WTC11 (cell line): ENCODE results near the gene CDK17. TPM values are rescaled to one million over a fixed set of nuclear protein-coding genes. Genes with fewer than 3 reads are reported as not detected.

Experiments used
- ATAC-seq: fragments of 200-7000 bp; cut with Tn5 transposase; 2 replicates; pipeline ENCODE4 v1.10.0; 2021; ENCODE audit warnings: mild to moderate bottlenecking, moderate library complexity
- CTCF ChIA-PET: fragments of 300-600 bp; sonication (Branson Sonifier 250); formaldehyde crosslinking; loops from one replicate; lab custom pipeline; 2021; ENCODE audit warnings: antibody characterized with exemption; lab: Charles Lee
- POLR2A ChIA-PET: fragments of 350-600 bp; sonication (Branson Sonifier 250); formaldehyde crosslinking; loops from one replicate; lab custom pipeline; 2021; ENCODE audit warnings: antibody characterized with exemption; lab: Charles Lee
- DNase-seq: peaks from one replicate; pipeline ENCODE4 v3.0.0; 2021; ENCODE audit warnings: low spot score
- H3K27ac Mint-ChIP-seq: 2 replicates; pipeline ENCODE4 v1.8.0; 2021; ENCODE audit warnings: mixed read lengths
- H3K27me3 Mint-ChIP-seq: 2 replicates; pipeline ENCODE4 v1.8.0; 2021; ENCODE audit warnings: low read depth, mild to moderate bottlenecking, moderate library complexity, mixed read lengths
- H3K36me3 Mint-ChIP-seq: 2 replicates; pipeline ENCODE4 v1.8.0; 2021; ENCODE audit warnings: mixed read lengths
- H3K4me1 Mint-ChIP-seq: 2 replicates; pipeline ENCODE4 v1.8.0; 2022; ENCODE audit warnings: mixed read lengths
- H3K4me3 Mint-ChIP-seq: 2 replicates; pipeline ENCODE4 v1.8.0; 2021; ENCODE audit warnings: mild to moderate bottlenecking, moderate library complexity, mixed read lengths
- H3K9me3 Mint-ChIP-seq: 2 replicates; pipeline ENCODE4 v1.8.0; 2021; ENCODE audit warnings: mixed read lengths
- ATF1 ChIP-seq: sonication (generic); formaldehyde crosslinking; IDR thresholded peaks from 2 replicates; pipeline ENCODE4 v1.8.1; 2023; ENCODE audit warnings: mild to moderate bottlenecking, moderate library complexity, missing genetic modification reagents
- EMX1 ChIP-seq: fragments of 250-450 bp; sonication (Bioruptor Pico); IDR thresholded peaks from 2 replicates; pipeline ENCODE4 v1.8.0; 2021; ENCODE audit warnings: mild to moderate bottlenecking
- MXD4 ChIP-seq: fragments of 250-450 bp; sonication (Bioruptor Pico); IDR thresholded peaks from 2 replicates; pipeline ENCODE4 v1.8.0; 2021; ENCODE audit warnings: mild to moderate bottlenecking, moderate library complexity, borderline replicate concordance
- NFATC4 ChIP-seq: fragments of 250-450 bp; sonication (Bioruptor Pico); IDR thresholded peaks from 2 replicates; pipeline ENCODE4 v1.9.0; 2021; ENCODE audit warnings: mild to moderate bottlenecking
- NFYB ChIP-seq: sonication (generic); formaldehyde crosslinking; conservative IDR thresholded peaks from 2 replicates; pipeline ENCODE4 v1.8.0; 2022; ENCODE audit warnings: low read depth, missing genetic modification reagents
- RORB ChIP-seq: fragments of 250-450 bp; sonication (Bioruptor Pico); IDR thresholded peaks from 2 replicates; pipeline ENCODE4 v1.9.0; 2021; ENCODE audit warnings: mild to moderate bottlenecking
- SMAD4 ChIP-seq: sonication (generic); formaldehyde crosslinking; IDR thresholded peaks from 2 replicates; pipeline ENCODE4 v1.8.0; 2022; ENCODE audit warnings: mild to moderate bottlenecking, missing genetic modification reagents
- TP53 ChIP-seq: sonication (generic); formaldehyde crosslinking; IDR thresholded peaks from 2 replicates; pipeline ENCODE4 v1.8.1; 2023; ENCODE audit warnings: mild to moderate bottlenecking, missing genetic modification reagents
- ZNF138 ChIP-seq: sonication (generic); formaldehyde crosslinking; conservative IDR thresholded peaks from 2 replicates; pipeline ENCODE4 v1.8.1; 2022; ENCODE audit warnings: mild to moderate bottlenecking, moderate library complexity, missing genetic modification reagents
- ZNF263 ChIP-seq: sonication (generic); formaldehyde crosslinking; IDR thresholded peaks from 2 replicates; pipeline ENCODE4 v1.8.1; 2022; ENCODE audit warnings: low read depth, mild to moderate bottlenecking, moderate library complexity, missing genetic modification reagents
- total RNA-seq: library from RNA; stranded (reverse); gene quantifications from 3 replicates; pipeline ENCODE4 v1.2.3, GENCODE V29; 2021
- TF ChIP-seq, protein P1 (sequence below): sonication (generic); formaldehyde crosslinking; IDR thresholded peaks from 2 replicates; pipeline ENCODE4 v1.8.0; 2022; ENCODE audit warnings: mild to moderate bottlenecking, missing genetic modification reagents
- TF ChIP-seq, protein P2 (sequence below): fragments of 250-450 bp; sonication (Bioruptor Pico); IDR thresholded peaks from 2 replicates; pipeline ENCODE4 v2.1.2; 2022; ENCODE audit warnings: mild to moderate bottlenecking, moderate library complexity
- TF ChIP-seq, protein P3 (sequence below): sonication (generic); formaldehyde crosslinking; conservative IDR thresholded peaks from 2 replicates; pipeline ENCODE4 v1.8.1; 2023; ENCODE audit warnings: mild to moderate bottlenecking, low read depth, missing genetic modification reagents, moderate library complexity
- TF ChIP-seq, protein P4 (sequence below): sonication (generic); formaldehyde crosslinking; IDR thresholded peaks from 2 replicates; pipeline ENCODE4 v1.8.1; 2023; ENCODE audit warnings: mild to moderate bottlenecking, missing genetic modification reagents
- TF ChIP-seq, protein P5 (sequence below): sonication (generic); formaldehyde crosslinking; IDR thresholded peaks from 2 replicates; pipeline ENCODE4 v1.8.1; 2022; ENCODE audit warnings: low read depth, mild to moderate bottlenecking, moderate library complexity, missing genetic modification reagents, borderline replicate concordance
- TF ChIP-seq, protein P6 (sequence below): fragments of 250-450 bp; sonication (Bioruptor Pico); IDR thresholded peaks from 2 replicates; pipeline ENCODE4 v1.9.0; 2021; ENCODE audit warnings: mild to moderate bottlenecking
- TF ChIP-seq, protein P7 (sequence below): sonication (generic); formaldehyde crosslinking; IDR thresholded peaks from 2 replicates; pipeline ENCODE4 v1.8.1; 2022; ENCODE audit warnings: mild to moderate bottlenecking, missing genetic modification reagents, moderate library complexity, borderline replicate concordance

Gene CDK17
- total RNA-seq, 1 experiment from 2014 or later = 20.0 TPM

DNA sequence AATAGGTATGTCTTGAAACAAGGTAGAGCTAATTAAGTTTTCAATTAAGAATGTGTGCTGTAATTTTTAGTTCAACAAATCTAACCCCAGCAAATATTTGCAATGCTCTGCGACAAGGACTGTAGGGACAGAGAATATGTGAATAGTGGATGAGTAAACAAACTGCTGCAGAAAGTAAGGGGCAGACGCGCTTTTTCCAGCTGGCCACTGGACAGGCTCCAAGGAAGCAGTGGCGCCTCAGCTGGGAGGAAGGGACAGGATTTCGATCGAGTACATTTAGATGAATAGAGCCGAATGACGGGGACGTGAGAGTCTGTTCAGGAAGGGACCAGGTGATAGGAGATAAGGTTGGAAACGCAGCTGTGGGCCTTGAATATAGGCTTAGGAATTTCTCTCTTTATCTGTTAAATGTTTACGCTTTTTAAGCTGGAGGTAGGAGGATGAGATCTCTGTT is 136.8 kb downstream of the CDK17 start:
- Mint-ChIP-seq H3K9me3 (no peaks in the 10 kb centered on the region), H3K36me3 (peaks cover 23% of the 10 kb centered on the region), H3K27me3 (no peaks in the 10 kb centered on the region), H3K27ac (peak overlapping the region; percentile 39), H3K4me3 (no peak overlapping the region), H3K4me1 (peaks cover 3% of the 10 kb centered on the region; the same call in 1 of the 2 replicates)
- ATAC-seq (no peak), DNase-seq (no peak)
- TF ChIP-seq SMAD4 (CRISPR knock-in tag) = no peak
- TF ChIP-seq, protein P1, sequence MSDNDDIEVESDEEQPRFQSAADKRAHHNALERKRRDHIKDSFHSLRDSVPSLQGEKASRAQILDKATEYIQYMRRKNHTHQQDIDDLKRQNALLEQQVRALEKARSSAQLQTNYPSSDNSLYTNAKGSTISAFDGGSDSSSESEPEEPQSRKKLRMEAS = no peak
- TF ChIP-seq, protein P2, sequence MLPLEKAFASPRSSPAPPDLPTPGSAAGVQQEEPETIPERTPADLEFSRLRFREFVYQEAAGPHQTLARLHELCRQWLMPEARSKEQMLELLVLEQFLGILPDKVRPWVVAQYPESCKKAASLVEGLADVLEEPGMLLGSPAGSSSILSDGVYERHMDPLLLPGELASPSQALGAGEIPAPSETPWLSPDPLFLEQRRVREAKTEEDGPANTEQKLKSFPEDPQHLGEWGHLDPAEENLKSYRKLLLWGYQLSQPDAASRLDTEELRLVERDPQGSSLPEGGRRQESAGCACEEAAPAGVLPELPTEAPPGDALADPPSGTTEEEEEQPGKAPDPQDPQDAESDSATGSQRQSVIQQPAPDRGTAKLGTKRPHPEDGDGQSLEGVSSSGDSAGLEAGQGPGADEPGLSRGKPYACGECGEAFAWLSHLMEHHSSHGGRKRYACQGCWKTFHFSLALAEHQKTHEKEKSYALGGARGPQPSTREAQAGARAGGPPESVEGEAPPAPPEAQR = no peak
- TF ChIP-seq, protein P3, sequence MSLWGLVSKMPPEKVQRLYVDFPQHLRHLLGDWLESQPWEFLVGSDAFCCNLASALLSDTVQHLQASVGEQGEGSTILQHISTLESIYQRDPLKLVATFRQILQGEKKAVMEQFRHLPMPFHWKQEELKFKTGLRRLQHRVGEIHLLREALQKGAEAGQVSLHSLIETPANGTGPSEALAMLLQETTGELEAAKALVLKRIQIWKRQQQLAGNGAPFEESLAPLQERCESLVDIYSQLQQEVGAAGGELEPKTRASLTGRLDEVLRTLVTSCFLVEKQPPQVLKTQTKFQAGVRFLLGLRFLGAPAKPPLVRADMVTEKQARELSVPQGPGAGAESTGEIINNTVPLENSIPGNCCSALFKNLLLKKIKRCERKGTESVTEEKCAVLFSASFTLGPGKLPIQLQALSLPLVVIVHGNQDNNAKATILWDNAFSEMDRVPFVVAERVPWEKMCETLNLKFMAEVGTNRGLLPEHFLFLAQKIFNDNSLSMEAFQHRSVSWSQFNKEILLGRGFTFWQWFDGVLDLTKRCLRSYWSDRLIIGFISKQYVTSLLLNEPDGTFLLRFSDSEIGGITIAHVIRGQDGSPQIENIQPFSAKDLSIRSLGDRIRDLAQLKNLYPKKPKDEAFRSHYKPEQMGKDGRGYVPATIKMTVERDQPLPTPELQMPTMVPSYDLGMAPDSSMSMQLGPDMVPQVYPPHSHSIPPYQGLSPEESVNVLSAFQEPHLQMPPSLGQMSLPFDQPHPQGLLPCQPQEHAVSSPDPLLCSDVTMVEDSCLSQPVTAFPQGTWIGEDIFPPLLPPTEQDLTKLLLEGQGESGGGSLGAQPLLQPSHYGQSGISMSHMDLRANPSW (CRISPR knock-in tag) = no peak
- TF ChIP-seq ZNF138 (CRISPR knock-in tag) = no peak
- TF ChIP-seq, protein P4, sequence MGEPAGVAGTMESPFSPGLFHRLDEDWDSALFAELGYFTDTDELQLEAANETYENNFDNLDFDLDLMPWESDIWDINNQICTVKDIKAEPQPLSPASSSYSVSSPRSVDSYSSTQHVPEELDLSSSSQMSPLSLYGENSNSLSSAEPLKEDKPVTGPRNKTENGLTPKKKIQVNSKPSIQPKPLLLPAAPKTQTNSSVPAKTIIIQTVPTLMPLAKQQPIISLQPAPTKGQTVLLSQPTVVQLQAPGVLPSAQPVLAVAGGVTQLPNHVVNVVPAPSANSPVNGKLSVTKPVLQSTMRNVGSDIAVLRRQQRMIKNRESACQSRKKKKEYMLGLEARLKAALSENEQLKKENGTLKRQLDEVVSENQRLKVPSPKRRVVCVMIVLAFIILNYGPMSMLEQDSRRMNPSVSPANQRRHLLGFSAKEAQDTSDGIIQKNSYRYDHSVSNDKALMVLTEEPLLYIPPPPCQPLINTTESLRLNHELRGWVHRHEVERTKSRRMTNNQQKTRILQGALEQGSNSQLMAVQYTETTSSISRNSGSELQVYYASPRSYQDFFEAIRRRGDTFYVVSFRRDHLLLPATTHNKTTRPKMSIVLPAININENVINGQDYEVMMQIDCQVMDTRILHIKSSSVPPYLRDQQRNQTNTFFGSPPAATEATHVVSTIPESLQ (CRISPR knock-in tag) = no peak
- TF ChIP-seq TP53 = no peak
- TF ChIP-seq EMX1 = no peak
- TF ChIP-seq, protein P5, sequence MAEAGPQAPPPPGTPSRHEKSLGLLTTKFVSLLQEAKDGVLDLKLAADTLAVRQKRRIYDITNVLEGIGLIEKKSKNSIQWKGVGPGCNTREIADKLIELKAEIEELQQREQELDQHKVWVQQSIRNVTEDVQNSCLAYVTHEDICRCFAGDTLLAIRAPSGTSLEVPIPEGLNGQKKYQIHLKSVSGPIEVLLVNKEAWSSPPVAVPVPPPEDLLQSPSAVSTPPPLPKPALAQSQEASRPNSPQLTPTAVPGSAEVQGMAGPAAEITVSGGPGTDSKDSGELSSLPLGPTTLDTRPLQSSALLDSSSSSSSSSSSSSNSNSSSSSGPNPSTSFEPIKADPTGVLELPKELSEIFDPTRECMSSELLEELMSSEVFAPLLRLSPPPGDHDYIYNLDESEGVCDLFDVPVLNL = no peak
- TF ChIP-seq NFYB (CRISPR knock-in tag) = no peak
- TF ChIP-seq MXD4 (CRISPR knock-in tag) = no peak
- no peak for TF ChIP-seq RORB (CRISPR knock-in tag)
- TF ChIP-seq ZNF263 (CRISPR knock-in tag) = no peak
- TF ChIP-seq, protein P6, sequence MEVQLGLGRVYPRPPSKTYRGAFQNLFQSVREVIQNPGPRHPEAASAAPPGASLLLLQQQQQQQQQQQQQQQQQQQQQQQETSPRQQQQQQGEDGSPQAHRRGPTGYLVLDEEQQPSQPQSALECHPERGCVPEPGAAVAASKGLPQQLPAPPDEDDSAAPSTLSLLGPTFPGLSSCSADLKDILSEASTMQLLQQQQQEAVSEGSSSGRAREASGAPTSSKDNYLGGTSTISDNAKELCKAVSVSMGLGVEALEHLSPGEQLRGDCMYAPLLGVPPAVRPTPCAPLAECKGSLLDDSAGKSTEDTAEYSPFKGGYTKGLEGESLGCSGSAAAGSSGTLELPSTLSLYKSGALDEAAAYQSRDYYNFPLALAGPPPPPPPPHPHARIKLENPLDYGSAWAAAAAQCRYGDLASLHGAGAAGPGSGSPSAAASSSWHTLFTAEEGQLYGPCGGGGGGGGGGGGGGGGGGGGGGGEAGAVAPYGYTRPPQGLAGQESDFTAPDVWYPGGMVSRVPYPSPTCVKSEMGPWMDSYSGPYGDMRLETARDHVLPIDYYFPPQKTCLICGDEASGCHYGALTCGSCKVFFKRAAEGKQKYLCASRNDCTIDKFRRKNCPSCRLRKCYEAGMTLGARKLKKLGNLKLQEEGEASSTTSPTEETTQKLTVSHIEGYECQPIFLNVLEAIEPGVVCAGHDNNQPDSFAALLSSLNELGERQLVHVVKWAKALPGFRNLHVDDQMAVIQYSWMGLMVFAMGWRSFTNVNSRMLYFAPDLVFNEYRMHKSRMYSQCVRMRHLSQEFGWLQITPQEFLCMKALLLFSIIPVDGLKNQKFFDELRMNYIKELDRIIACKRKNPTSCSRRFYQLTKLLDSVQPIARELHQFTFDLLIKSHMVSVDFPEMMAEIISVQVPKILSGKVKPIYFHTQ (CRISPR knock-in tag) = no peak
- TF ChIP-seq, protein P7, sequence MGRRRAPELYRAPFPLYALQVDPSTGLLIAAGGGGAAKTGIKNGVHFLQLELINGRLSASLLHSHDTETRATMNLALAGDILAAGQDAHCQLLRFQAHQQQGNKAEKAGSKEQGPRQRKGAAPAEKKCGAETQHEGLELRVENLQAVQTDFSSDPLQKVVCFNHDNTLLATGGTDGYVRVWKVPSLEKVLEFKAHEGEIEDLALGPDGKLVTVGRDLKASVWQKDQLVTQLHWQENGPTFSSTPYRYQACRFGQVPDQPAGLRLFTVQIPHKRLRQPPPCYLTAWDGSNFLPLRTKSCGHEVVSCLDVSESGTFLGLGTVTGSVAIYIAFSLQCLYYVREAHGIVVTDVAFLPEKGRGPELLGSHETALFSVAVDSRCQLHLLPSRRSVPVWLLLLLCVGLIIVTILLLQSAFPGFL = no peak
- TF ChIP-seq NFATC4 (CRISPR knock-in tag) = no peak
- TF ChIP-seq ATF1 = no peak
- POLR2A ChIA-PET = no interaction called here
- CTCF ChIA-PET = interaction anchor here (1.2 to 1.3 kb wide), 2 partner anchors 9 to 48 kb away, joined by 3 read pairs; no protein-coding TSS in a partner anchor
